Mammary epithelial cell (primary cell): Measurements from ENCODE around the gene TP63.

Source experiments
- CTCF ChIP-seq, 2 donors: IDR thresholded peaks in 1 of 2; conservative IDR thresholded peaks in 1 of 2; 2 replicates each; pipeline ENCODE4 v1.5.1; 2011 to 2012; ENCODE audit warnings: inconsistent platforms in 2 of 2, low read length in 2 of 2, mild to moderate bottlenecking in 2 of 2, control low read depth in 1 of 2, low read depth in 1 of 2; ENCODE audit not compliant: insufficient read depth in 1 of 2; ENCODE audit errors: extremely low read depth in 1 of 2
- EZH2 ChIP-seq: IDR thresholded peaks from 2 replicates; pipeline ENCODE4 v1.6.1; 2012; ENCODE audit warnings: low read length, inconsistent platforms, borderline replicate concordance

- TF ChIP-seq CTCF (conservative IDR thresholded peaks at IDR 0.05 in 1 of 2, IDR thresholded peaks at IDR 0.05 in 1 of 2; ENCODE audit: extremely low read depth in 1 of 2, insufficient read depth in 1 of 2, low read depth in 1 of 2, low read length in 2 of 2) (no peak), EZH2 (no peak)
These were observed 33.3 kb upstream of the TP63 start for GRCh38 chr3:189597918-189598317.
